Muscle layer of colon (tissue), 2 donors: ENCODE measurements around the gene GPC3.

Experiments
- H3K27ac ChIP-seq: one replicate; pipeline ENCODE4 v1.7.0; 2013; ENCODE audit warnings: low read depth, mild to moderate bottlenecking, low read length, moderate library complexity
- H3K27me3 ChIP-seq, 2 donors: one replicate each; pipeline ENCODE4 v1.7.0; 2013; ENCODE audit warnings: low read length in 2 of 2, mild to moderate bottlenecking in 2 of 2; ENCODE audit not compliant: insufficient read depth in 2 of 2, control insufficient read depth in 1 of 2
- H3K36me3 ChIP-seq: one replicate; pipeline ENCODE4 v1.7.0; 2013; ENCODE audit warnings: mild to moderate bottlenecking, low read length; ENCODE audit not compliant: insufficient read depth
- H3K4me1 ChIP-seq: one replicate; pipeline ENCODE4 v1.7.0; 2013; ENCODE audit warnings: mild to moderate bottlenecking, low read length; ENCODE audit not compliant: insufficient read depth
- H3K4me3 ChIP-seq, 2 donors: one replicate each; pipeline ENCODE4 v1.7.0; 2013; ENCODE audit warnings: low read length in 2 of 2, low read depth in 1 of 2, mild to moderate bottlenecking in 1 of 2, moderate library complexity in 1 of 2
- H3K9ac ChIP-seq: one replicate; pipeline ENCODE4 v1.7.0; 2013; ENCODE audit warnings: low read length
- H3K9me3 ChIP-seq: one replicate; pipeline ENCODE4 v1.7.0; 2013; ENCODE audit warnings: mild to moderate bottlenecking, low read length
- donor health status: abdominal sarcoma.
- donor health status: Adenocarcinoma of cecum.

GPC3 gene

DNA sequence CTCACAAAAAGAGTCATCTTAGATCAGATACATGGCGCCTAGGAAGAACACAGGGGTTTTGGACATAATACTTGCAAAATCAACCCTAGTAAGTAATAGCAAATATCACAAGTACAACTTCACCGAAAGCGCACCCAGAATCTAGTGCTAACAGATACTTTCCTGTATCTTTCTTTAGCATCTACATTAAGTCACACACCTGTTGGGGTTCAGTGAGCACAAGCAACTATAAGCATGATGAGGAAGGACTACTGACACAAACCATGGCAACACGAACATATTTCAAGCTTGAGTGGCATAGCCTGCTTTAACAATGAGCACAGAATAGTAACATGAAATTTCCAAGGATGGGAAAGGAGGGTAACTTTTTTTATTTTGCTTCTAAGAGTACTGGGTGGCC, 116.1 kb downstream of the GPC3 start:
- H3K9ac ChIP-seq, result no peak overlapping the region
- peaks cover 0 to 5% of the 10 kb centered on the region in 2 donors for H3K27me3 ChIP-seq
- H3K27ac ChIP-seq, result no peak overlapping the region
- no peaks in the 10 kb centered on the region for H3K4me1 ChIP-seq
- H3K36me3 ChIP-seq, result no peaks in the 10 kb centered on the region
- H3K4me3 ChIP-seq, result no peak overlapping the region
- peaks cover 5% of the 10 kb centered on the region for H3K9me3 ChIP-seq

- Histone ChIP-seq H3K36me3 (no peaks in the 10 kb centered on the region), H3K27ac (no peak overlapping the region), H3K27me3 (peaks cover 0 to 5% of the 10 kb centered on the region in 2 donors), H3K4me1 (no peaks in the 10 kb centered on the region), H3K9me3 (peaks cover 5% of the 10 kb centered on the region), H3K4me3 (no peak overlapping the region), H3K9ac (no peak overlapping the region)
These were observed 116.7 kb downstream of the GPC3 start for GRCh38 chrX:133868682-133869081.

DNA sequence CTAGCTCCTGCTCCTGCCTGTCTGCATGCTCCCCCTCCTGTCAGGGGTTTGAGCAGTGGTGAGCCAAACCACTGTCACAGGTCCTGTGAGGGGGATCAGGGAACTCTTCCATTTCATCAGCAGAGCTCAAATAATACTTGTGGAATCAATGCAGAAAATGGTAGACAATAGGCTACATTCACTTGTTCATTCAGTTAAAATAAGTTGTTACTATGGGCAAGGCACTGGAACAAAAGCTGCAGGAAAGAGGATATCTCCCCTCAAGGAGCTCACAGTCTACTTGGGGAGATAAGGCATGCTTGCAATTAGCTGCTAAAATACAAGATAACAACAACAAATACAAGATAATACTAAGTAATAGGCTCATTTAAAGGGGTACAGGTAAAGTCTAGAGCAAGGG, 117.1 kb downstream of the GPC3 start:
- Histone ChIP-seq H3K27ac (no peak overlapping the region), H3K36me3 (no peaks in the 10 kb centered on the region), H3K4me3 (no peak overlapping the region), H3K9ac (no peak overlapping the region), H3K9me3 (peaks cover 2% of the 10 kb centered on the region), H3K27me3 (peaks cover 0 to 5% of the 10 kb centered on the region in 2 donors), H3K4me1 (no peaks in the 10 kb centered on the region)

- H3K36me3 ChIP-seq, result no peaks in the 10 kb centered on the region
- H3K4me3 ChIP-seq, result no peak overlapping the region
- H3K9me3 ChIP-seq, result no peaks in the 10 kb centered on the region
- no peak overlapping the region for H3K27ac ChIP-seq
- H3K27me3 ChIP-seq, result peaks cover 0 to 5% of the 10 kb centered on the region in 2 donors
- H3K4me1 ChIP-seq, result no peaks in the 10 kb centered on the region
- H3K9ac ChIP-seq, result no peak overlapping the region
These were observed 119.5 kb downstream of the GPC3 start for GRCh38 chrX:133865761-133866471.

GRCh38 chrX:133864236-133864635, 121.2 kb downstream of the GPC3 start:
- H3K9ac ChIP-seq, result no peak overlapping the region
- no peaks in the 10 kb centered on the region for H3K36me3 ChIP-seq
- H3K4me1 ChIP-seq, result no peaks in the 10 kb centered on the region
- no peak overlapping the region for H3K4me3 ChIP-seq
- H3K27me3 ChIP-seq, result peaks cover 0 to 10% of the 10 kb centered on the region in 2 donors
- H3K27ac ChIP-seq, result no peak overlapping the region
- no peaks in the 10 kb centered on the region for H3K9me3 ChIP-seq

- no peak overlapping the region for H3K27ac ChIP-seq
- no peaks in the 10 kb centered on the region for H3K4me1 ChIP-seq
- no peak overlapping the region for H3K9ac ChIP-seq
- H3K4me3 ChIP-seq, result no peak overlapping the region
- no peaks in the 10 kb centered on the region for H3K9me3 ChIP-seq
- H3K27me3 ChIP-seq, result peaks cover 0 to 6% of the 10 kb centered on the region in 2 donors
- H3K36me3 ChIP-seq, result no peaks in the 10 kb centered on the region
These were observed 125.5 kb downstream of the GPC3 start for GRCh38 chrX:133859860-133860259.

GRCh38 chrX:133859336-133859735, 126.1 kb downstream of the GPC3 start:
- no peaks in the 10 kb centered on the region for H3K4me1 ChIP-seq
- peaks cover 0 to 6% of the 10 kb centered on the region in 2 donors for H3K27me3 ChIP-seq
- H3K9ac ChIP-seq, result no peak overlapping the region
- H3K36me3 ChIP-seq, result no peaks in the 10 kb centered on the region
- no peaks in the 10 kb centered on the region for H3K9me3 ChIP-seq
- H3K4me3 ChIP-seq, result no peak overlapping the region
- no peak overlapping the region for H3K27ac ChIP-seq

DNA sequence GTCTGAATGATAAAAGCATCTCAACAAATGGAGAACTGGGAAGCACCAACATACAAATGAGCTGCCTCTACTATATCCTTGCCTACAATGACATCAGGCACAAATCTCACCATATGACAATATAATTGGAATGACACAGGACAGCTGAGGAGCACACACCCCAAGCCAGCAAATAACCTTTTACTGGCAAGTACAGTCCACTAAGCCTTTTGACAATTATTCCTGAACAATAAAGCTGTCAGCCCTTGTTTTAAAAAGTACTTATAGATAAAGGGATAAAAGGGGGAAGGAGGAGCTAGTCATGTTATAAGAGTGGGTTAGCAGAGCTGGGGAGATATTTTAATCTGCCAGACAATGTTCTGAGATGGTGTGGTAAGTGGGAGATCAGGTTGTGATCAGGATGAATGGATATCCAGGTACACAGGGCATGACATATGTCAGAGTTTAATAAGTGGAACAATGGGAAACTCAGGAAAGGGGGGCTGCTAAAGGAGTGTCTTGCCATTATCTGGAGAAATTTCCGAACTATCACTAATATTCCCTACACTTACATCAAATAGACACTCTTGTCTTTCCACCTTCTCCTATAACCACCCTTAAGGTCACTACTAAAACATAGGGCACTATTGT, 127.6 kb downstream of the GPC3 start:
- no peaks in the 10 kb centered on the region for H3K36me3 ChIP-seq
- H3K9ac ChIP-seq, result no peak overlapping the region
- H3K4me3 ChIP-seq, result no peak overlapping the region
- H3K27ac ChIP-seq, result no peak overlapping the region
- no peaks in the 10 kb centered on the region for H3K9me3 ChIP-seq
- H3K27me3 ChIP-seq, result peaks cover 0 to 6% of the 10 kb centered on the region in 2 donors
- H3K4me1 ChIP-seq, result no peaks in the 10 kb centered on the region

DNA sequence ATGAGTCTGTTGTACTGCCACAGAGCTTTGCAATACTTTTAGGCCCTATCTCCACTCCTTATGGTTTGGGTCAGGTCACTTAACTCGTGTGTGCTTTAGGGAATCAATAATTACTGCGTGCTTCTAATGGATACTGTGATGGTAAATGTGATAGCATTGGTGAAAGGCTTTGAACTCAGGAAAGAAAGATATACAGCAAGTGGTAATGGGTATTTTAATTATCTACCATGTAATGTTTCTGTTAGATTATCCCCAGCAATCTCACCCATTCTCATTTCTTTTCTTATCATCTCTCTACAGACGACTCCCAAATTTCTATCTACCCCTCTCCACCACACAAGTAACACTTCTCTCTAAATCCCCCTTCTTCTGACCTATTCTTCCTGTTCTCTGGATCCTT, 128.6 kb downstream of the GPC3 start:
- H3K27ac ChIP-seq, result no peak overlapping the region
- H3K4me1 ChIP-seq, result no peaks in the 10 kb centered on the region
- no peak overlapping the region for H3K9ac ChIP-seq
- H3K9me3 ChIP-seq, result no peaks in the 10 kb centered on the region
- H3K4me3 ChIP-seq, result no peak overlapping the region
- no peaks in the 10 kb centered on the region for H3K36me3 ChIP-seq
- H3K27me3 ChIP-seq, result peaks cover 0 to 6% of the 10 kb centered on the region in 2 donors

- H3K36me3 ChIP-seq, result no peaks in the 10 kb centered on the region
- H3K4me1 ChIP-seq, result no peaks in the 10 kb centered on the region
- H3K27ac ChIP-seq, result no peak overlapping the region
- H3K4me3 ChIP-seq, result no peak overlapping the region
- no peaks in the 10 kb centered on the region for H3K9me3 ChIP-seq
- H3K9ac ChIP-seq, result no peak overlapping the region
- peaks cover 0 to 1% of the 10 kb centered on the region in 2 donors for H3K27me3 ChIP-seq
These were observed 131.1 kb downstream of the GPC3 start for GRCh38 chrX:133854290-133854689.

DNA sequence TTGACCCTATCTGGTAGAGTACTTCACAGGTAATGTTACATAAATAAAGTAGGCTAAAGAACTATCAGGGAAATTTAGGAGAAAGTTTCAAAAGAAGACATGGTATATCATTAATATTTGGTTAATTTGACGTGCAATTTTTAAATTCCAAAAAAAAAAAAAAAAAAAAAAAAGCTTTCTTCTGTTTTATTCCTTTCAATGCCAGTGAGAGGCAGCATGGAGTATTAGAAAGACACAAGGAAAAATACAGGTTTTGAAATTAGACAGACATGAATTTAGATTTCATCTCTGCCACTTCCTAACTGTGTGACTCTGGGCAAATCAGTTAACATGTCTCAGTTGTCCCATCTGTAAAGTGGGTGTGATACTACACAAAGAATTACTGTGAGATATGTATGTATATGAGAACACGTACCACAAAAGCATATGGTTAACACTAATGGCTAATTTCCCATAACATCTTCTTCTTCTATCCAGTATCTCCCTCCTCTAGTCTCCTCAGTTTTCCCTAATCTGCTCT, 132.5 kb downstream of the GPC3 start:
- Histone ChIP-seq H3K27ac (no peak overlapping the region), H3K4me3 (no peak overlapping the region), H3K27me3 (no peaks in the 10 kb centered on the region), H3K36me3 (no peaks in the 10 kb centered on the region), H3K9me3 (no peaks in the 10 kb centered on the region), H3K4me1 (no peaks in the 10 kb centered on the region), H3K9ac (no peak overlapping the region)

- no peaks in the 10 kb centered on the region for H3K9me3 ChIP-seq
- H3K36me3 ChIP-seq, result no peaks in the 10 kb centered on the region
- no peak overlapping the region for H3K9ac ChIP-seq
- H3K4me3 ChIP-seq, result no peak overlapping the region
- no peak overlapping the region for H3K27ac ChIP-seq
- H3K4me1 ChIP-seq, result no peaks in the 10 kb centered on the region
- no peaks in the 10 kb centered on the region for H3K27me3 ChIP-seq
These were observed 133.0 kb downstream of the GPC3 start for GRCh38 chrX:133852401-133852800.
